NCI-H1694 (cell line): ENCODE data around the gene ZNF655.
"Not testable (repeated sequence)": the region's sequence is repeated elsewhere in the genome, so short reads cannot be mapped to it uniquely, and the experiment has no call there.

Experiments used
- DNase-seq: peaks from one replicate; lab custom pipeline; 2025; lab: John Stamatoyannopoulos, UW

ZNF655 gene

DNA sequence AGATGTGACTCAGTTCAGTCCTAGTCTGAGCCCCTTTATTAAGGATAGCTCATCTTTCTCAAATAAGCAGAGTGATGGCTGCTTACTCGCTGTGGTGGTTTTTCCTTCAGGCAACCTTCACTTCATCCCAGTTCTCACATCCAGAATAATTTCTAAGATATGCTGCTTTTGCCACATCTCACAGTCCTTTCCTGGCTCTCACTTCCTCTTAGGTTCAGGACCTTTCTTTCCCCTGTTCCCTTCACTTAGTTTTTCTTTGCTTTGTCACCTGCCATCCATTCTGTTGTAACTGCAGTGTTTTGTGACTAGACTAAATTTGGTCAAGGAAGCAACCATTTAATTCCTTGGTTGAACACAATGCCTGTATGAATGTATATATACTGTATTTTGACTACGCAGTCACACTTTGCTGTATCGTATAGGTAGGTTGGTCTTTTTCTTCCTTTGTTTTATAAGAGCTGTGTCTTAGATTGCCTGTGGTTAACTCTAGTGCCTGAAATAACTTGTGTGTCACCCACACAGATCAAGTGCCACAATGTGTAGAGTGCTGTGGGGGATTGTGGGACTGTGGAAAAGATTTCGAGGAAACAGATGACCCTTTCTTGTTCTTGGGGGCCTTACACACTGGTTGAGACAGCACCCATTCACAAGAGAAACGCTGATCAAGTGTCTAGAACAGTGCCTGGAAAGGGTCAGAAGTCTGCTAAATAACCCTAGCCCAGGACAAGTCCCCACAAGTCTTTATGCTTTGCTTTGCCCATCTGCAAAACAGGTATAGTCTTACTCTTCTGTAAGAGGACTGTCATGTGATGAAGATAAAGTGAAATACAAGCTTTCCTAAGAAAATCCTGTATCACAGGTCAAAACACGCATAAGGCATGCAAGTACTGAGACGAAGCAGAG is 2.6 kb downstream of the ZNF655 start:
- DNase-seq = no peak

- DNase-seq = no peak
Observed at GRCh38 chr7:99561737-99562051, 3.3 kb downstream of the ZNF655 start.

GRCh38 chr7:99562114-99562784 is 3.8 kb downstream of the ZNF655 start:
- no peak for DNase-seq

- DNase-seq = no peak
Observed at GRCh38 chr7:99562832-99563231, 4.4 kb downstream of the ZNF655 start.

DNA sequence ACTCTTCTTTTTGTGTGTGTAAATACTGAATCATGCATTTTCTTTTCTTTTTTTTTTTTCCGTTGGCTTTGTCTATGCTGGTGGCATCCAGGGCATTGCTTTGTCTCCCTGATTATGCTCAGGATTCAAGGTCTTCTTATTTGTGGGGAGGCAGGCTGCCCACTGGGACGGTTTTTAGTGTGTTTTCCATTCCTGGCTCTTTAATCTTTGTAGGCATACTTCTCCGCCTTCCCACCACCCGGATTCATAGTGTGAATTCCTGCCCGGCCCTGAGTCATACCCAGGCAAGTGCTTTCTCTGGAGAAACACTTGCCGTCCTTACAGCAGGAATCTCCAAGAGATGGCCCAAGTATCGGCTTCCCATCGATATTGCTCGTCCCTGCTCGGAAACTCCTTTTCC is 5.2 kb downstream of the ZNF655 start:
- no peak for DNase-seq

GRCh38 chr7:99568770-99569169 is 10.3 kb downstream of the ZNF655 start:
- DNase-seq = not testable (repeated sequence)

DNA sequence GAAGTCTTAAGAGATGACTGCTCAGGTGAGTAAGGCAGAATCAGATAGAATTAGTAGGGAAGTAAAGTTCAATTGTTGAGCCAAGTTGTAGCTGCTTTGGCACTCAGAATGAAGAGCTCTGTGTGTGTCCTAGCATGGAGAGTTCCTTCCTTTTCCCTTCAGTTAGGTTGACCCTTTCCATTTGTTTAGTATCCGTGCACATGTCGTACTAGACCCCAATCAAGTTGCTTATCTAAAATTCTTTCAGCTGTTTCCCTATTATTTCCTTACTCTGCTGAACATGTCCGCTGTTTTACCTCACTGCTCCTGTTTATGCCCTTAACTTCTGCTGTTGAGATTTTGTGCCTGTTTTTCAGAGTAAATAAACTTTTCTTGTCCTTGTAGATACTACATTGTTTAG is 13.3 kb downstream of the ZNF655 start:
- DNase-seq = no peak

DNA sequence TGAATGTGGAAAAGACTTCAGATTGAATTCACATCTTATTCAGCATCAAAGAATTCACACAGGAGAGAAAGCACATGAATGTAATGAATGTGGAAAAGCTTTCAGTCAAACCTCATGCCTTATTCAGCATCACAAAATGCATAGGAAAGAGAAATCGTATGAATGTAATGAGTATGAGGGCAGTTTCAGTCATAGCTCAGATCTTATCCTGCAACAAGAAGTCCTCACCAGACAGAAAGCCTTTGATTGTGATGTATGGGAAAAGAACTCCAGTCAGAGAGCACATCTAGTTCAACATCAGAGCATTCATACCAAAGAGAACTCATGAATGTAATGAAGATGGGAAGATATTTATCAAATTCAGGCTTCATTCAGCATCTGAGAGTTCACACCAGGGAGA is 14.8 kb downstream of the ZNF655 start:
- DNase-seq = no peak

DNA sequence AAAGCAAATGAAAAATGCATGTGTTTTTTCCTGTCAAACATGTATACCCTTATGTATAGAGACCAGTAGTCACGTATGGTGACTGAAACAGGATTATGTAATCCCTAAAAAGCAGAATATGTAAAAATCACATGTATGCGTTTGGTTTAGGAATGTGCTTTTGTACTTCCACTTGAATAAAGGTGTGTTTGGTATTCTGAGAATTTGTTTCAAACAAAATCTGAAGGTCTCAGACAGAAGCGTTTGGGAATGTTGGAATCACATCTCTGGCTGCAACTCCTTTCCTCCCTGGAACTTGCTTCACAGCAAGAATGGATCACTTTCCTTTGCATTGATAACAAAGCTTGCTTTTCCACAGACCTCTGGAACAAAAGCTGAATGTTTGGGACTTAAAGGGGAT is 17.8 kb downstream of the ZNF655 start:
- no peak for DNase-seq

DNA sequence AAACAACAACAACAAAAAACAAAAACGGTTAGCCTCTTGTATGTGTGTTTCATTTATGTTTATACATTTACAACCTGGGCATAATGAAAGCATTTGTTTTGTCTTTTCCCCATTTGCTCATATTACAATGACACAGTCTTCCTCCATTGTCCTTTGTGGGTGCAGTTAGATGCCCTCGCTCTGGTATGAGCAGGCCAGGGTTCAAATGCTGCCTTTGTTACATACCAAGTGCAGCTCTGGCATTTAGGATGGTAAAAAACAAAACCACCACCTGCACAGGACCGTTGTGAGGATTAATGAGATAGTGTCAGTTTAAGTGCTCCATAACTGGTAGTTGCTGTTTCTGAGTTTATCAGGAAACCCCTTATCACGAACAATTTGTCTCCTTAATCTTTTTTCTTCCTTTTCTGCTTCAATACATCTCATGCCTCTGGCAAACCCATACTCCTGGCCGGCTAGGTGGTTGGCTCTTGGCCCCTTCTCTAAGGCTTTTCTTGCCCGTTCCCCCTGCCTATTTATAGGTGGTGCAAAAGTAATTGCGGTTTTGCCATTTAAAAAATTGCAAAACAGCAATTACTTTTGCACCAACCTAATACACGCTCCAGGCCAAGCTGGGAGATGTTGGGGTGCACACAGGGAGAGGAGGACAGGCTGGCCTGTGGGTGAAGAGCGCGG is 21.0 kb downstream of the ZNF655 start:
- DNase-seq = no peak

DNA sequence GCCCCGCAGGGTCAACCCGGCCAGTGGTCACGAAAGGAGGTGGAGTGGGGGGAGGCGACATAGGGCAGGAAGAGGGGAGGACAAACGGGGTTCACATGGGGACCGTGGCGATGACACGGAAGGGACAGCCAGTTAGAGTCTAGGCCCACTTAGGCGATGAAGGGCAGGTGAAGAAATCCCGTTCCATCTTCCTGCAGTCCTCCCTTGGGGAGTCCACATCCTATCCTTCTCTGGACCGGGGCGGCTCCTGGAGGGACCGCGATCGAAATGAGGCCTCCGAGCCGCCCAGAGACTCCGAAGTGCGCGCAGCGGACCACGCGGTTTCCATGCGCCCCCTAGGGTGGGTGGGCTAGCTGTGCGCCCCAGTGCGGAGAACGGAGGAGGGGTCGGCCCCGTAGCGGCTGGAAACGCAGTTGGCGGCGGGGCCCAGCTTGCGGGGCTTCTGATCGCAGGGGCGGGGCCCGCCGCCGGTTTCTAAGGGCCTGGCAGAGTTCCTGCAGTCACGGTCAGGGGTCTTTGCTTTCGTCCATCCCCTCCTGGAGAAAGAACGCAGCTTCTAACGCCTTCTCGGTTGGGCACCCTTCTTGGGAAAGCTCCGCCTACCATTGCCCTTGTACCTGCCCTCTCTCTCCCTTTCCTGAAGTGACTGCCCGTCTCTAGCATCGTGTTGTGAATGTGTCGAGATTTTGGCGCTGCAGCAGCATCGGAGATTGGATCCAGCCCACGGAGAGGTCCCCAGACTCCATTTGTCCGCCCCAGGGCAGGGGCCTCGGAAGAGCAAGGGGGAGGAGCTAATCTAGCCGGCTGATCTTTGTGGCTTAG is 21.7 kb downstream of the ZNF655 start:
- peak; percentile 39 for DNase-seq

DNA sequence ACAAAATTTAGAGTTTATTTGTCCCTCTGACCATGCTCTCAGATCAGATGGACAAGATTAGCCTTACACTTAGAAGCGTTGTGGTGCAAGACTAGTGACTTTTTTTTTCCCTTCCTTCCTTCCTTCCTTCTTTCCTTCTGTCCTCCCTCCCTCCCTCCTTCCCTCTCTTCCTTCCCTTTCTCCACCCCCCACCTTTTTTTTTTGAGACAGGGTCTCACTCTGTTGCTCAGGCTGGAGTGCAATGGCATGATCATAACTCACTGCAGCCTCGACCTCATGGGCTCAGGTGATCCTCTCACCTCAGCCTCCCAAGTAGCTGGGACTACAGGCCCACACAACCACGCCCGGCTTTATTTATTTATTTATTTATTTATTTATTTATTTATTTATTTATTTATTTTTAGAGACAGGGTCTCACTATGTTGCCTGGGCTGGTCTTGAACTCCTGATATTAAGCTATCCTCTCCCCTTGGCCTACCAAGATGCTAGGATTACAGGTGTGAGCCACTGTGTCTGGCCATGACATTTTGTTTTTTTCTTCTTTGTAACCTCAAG is 22.4 kb downstream of the ZNF655 start:
- DNase-seq = not testable (repeated sequence)

GRCh38 chr7:99588868-99589267 is 30.4 kb downstream of the ZNF655 start:
- DNase-seq = no peak

- no peak for DNase-seq
Observed at GRCh38 chr7:99594948-99595745, 36.7 kb downstream of the ZNF655 start.

DNA sequence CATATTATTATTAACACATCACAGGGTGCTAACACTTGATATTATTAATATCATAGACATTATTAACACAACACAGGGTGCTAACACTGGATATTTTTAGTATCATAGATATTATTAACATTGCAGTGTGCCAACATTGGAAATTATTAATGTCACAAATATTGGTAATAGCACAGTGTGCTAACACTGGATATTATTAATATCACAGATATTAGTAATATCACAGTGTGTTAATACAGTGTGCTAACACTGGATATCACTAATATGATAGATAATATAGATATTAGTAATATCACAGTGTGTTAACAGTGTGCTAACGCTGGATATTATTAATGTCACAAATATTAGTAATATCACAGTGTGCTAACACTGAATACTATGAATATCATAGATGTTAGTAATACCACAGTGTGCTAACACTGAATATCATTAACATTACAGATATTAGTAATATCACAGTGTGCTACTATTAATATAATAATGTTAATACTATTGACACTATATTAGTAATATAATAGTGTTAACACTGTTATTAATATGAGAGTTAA is 38.0 kb downstream of the ZNF655 start:
- no peak for DNase-seq

- no peak for DNase-seq
Observed at GRCh38 chr7:99597762-99598501, 39.5 kb downstream of the ZNF655 start, which contains the start of gene TMEM225B. Gene TMEM225B, plus strand, starts transcription at chr7:99598267. Its CDS starts 6,122 bp downstream, at chr7:99604389.

DNA sequence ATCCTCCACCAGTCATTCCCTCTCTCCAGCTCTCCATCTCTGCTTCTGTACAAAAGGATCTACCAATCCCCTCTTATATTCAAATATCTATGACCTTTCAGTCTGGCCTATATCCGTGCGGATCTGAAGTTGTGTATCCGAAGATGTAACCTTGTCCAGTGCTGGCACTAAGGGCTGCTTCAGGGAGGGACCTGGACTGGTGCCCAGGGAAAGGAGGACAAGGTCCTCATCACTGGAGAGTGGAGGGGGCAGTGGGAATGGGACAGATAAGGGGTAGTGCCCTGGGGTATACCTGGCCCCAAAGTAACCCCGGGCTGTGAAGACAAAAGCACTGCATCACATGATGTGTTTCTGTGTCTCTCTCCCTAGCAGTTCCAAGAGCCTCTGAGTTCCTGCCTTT is 41.4 kb downstream of the ZNF655 start:
- DNase-seq = no peak

GRCh38 chr7:99601656-99602310 is 43.3 kb downstream of the ZNF655 start:
- no peak for DNase-seq

DNA sequence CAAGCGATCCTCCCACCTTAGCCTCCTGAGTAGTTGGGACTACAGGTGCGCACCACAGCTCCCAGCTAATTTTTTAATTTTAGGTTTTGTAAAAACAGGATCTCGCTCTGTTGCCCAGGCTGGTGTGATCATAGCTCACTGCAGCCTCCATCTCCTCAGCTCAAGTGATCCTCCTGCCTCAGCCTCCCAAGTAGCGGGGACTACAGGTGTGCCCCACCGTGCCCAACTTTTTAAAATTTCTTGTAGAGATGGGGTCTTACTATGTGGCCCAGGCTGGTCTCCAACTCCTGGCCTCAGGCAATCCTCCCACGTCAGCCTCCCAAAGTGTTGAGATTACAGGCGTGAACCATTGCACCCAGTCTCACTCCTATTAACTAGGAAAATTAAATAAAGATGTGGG is 47.1 kb downstream of the ZNF655 start:
- no peak for DNase-seq
